Upper lobe of left lung (tissue), 6 donors: Measurements from ENCODE around the gene ASNSD1. TPM values are rescaled to one million over a fixed set of nuclear protein-coding genes. Genes with fewer than 3 reads are reported as not detected.

Experiments used
- ATAC-seq, 2 donors: fragments of 200-7000 bp; cut with Tn5 transposase; one replicate each; pipeline ENCODE4 v1.9.1; 2022; ENCODE audit warnings: mild to moderate bottlenecking in 2 of 2, moderate library complexity in 2 of 2; ENCODE audit not compliant: low FRiP score in 2 of 2
- DNase-seq, 2 donors: peaks; one replicate each; pipeline ENCODE4 v3.0.0-alpha.2; 2019 to 2020
- H3K27ac ChIP-seq, 4 donors: fragments of 200-600 bp; sonication (generic); one replicate each; pipeline ENCODE4 v1.5.1; 2016 to 2019
- H3K27me3 ChIP-seq, 4 donors: fragments of 200-600 bp; sonication (generic); one replicate each; pipeline ENCODE4 v1.5.1; 2017 to 2019
- H3K36me3 ChIP-seq, 4 donors: fragments of 200-600 bp; sonication (generic); one replicate each; pipeline ENCODE4 v1.5.1; 2016 to 2019
- H3K4me1 ChIP-seq, 4 donors: fragments of 200-600 bp; sonication (generic); one replicate each; pipeline ENCODE4 v1.5.1; 2018 to 2019
- H3K4me3 ChIP-seq, 4 donors: fragments of 200-600 bp; sonication (generic); one replicate each; pipeline ENCODE4 v1.5.1; 2017 to 2019; ENCODE audit warnings: mild to moderate bottlenecking in 2 of 4, moderate library complexity in 1 of 4
- H3K9me3 ChIP-seq, 4 donors: fragments of 200-600 bp; sonication (generic); one replicate each; pipeline ENCODE4 v1.5.1; 2018 to 2019
- EP300 ChIP-seq, 4 donors: sonication (generic); formaldehyde crosslinking; IDR thresholded peaks; one replicate each; pipeline ENCODE4 v1.5.1; 2017; ENCODE audit warnings: antibody characterized with exemption in 4 of 4, control low read depth in 2 of 4
- POLR2A ChIP-seq, 4 donors: fragments of 450-650 bp; IDR thresholded peaks; one replicate each; pipeline ENCODE4 v1.5.1; 2016 to 2017; ENCODE audit warnings: antibody characterized with exemption in 4 of 4, mild to moderate bottlenecking in 2 of 4
- POLR2AphosphoS5 ChIP-seq, 2 donors: sonication (generic); formaldehyde crosslinking; IDR thresholded peaks; one replicate each; pipeline ENCODE4 v1.5.1; 2017; ENCODE audit warnings: antibody characterized with exemption in 2 of 2
- WGBS, 2 donors: methylation state at CpG; one replicate each; pipeline ENCODE4 v1.1.5; 2017 to 2018; 5-methylcytosine and 5-hydroxymethylcytosine counted together
- total RNA-seq, 6 donors: library from RNA; depleted of rRNA in 4 of 6; stranded (reverse); fragments of >200 nt in 4 of 6; gene quantifications; one replicate each; pipeline versions ENCODE4 v1.1.0 to v1.2.1, GENCODE V29; 2016 to 2021
- TF ChIP-seq, protein P1 (sequence below), 6 experiments: fragments of 450-650 bp in 4 of 6; fragments of 200-600 bp in 2 of 6; sonication (generic) in 2 of 6; IDR thresholded peaks; one replicate each; pipeline ENCODE4 v1.5.1; 2016 to 2019; ENCODE audit warnings: antibody characterized with exemption in 6 of 6
- donor health status: DM: no; HTN: no; CAD: no; lungs with moderate emphysema.
- donor health status: DM: no; HTN: yes; CAD: no; lungs with severe emphysema.

The ASNSD1 gene
- total RNA-seq, 6 donors from 2014 or later, result 29.5 to 49.6 (median 34.3) TPM

DNA sequence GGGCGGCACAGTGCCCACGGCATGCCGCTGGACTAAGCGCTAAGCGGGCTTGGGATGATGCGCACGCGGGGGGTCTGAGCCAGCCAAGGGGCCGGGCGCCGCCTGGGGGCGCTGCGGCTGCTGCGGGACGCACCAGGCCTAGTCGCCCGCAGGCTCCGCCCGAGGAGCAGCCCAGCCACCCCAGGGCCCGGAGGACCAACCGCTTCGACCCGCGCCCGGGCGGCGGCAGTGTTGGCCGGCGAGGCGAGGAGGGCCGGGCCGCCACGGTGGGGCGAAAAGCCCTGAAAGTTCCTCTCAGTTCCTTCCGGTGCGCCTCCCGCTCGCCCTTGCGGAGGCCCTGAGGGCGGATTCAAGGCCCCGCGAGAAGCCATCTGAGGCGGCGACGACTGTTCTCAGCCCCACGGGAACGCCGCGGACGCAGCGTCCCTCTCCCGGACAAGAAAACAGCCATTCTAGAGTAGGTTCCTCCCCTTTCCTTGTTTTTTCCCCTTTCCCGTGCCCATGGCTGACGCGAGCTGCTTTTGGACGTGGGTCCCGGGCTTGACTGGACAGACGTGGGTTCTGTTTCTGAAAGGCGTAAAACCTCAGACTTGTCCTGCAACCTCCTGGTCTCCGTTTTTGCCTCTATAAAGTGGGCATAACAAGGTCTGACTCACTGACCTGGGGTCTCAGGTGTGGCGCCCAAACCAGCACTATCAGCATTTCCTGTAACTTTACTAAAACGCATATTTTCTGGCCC lies 13.3 kb downstream of the ASNSD1 start, which contains the start of gene ANKAR:
Gene ANKAR, plus strand, starts transcription at position 297 of the 739 bp plus-strand sequence. CDS start 1,821 bp downstream, outside the sequence.
- H3K4me3 ChIP-seq, result peak within 1 kb of the TSS; percentile 32 to 65 (median 56)
- no peaks in the 10 kb centered on the region for H3K9me3 ChIP-seq
- TF ChIP-seq EP300 (IDR thresholded peaks at IDR 0.05) (no peak), POLR2A (IDR thresholded peaks at IDR 0.05) (peak in 2 of 4 donors; percentile 72 to 81), POLR2AphosphoS5 (IDR thresholded peaks at IDR 0.05) (peak; percentile 61 to 63)
- TF ChIP-seq, protein P1, sequence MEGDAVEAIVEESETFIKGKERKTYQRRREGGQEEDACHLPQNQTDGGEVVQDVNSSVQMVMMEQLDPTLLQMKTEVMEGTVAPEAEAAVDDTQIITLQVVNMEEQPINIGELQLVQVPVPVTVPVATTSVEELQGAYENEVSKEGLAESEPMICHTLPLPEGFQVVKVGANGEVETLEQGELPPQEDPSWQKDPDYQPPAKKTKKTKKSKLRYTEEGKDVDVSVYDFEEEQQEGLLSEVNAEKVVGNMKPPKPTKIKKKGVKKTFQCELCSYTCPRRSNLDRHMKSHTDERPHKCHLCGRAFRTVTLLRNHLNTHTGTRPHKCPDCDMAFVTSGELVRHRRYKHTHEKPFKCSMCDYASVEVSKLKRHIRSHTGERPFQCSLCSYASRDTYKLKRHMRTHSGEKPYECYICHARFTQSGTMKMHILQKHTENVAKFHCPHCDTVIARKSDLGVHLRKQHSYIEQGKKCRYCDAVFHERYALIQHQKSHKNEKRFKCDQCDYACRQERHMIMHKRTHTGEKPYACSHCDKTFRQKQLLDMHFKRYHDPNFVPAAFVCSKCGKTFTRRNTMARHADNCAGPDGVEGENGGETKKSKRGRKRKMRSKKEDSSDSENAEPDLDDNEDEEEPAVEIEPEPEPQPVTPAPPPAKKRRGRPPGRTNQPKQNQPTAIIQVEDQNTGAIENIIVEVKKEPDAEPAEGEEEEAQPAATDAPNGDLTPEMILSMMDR (IDR thresholded peaks at IDR 0.05), result peak; percentile 84 to 96 (median 92)
- no peaks in the 10 kb centered on the region for H3K27me3 ChIP-seq
- WGBS, 2 donors, result 1% methylated on average over 21 to 39 of the region's 62 CpGs
- peaks cover 0 to 20% (median 10%) of the 10 kb centered on the region in 4 donors for H3K36me3 ChIP-seq
- H3K27ac ChIP-seq, result peak within 1 kb of the TSS; percentile 91 to 98 (median 96)
- peak; percentile 99 to 100 for ATAC-seq
- peaks cover 6 to 16% (median 10%) of the 10 kb centered on the region in 4 donors for H3K4me1 ChIP-seq
- DNase-seq, result peak; percentile 93 to 99

DNA sequence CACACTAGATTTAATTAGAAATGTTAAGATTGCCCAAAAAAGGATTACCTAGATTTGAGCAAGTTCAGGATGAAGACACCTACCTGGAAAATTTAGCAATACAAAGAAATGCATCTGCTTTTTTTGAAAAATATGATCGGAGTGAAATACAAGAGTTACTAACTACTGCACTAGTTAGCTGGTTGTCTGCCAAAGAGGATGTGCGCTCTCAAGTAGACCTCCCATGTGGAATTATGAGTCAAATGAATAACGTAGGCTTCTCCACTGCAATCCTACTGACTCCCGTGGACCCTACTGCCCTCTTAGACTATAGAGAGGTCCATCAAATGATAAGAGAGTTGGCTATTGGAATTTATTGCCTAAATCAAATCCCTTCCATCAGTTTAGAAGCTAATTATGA lies 15.2 kb downstream of the ASNSD1 start:
- TF ChIP-seq, protein P1 (IDR thresholded peaks at IDR 0.05), result no peak
- no peaks in the 10 kb centered on the region for H3K9me3 ChIP-seq
- WGBS, 2 donors, result 89 to 90% methylated on average over 4 of the region's 4 CpGs
- peaks cover 0 to 10% (median 1%) of the 10 kb centered on the region in 4 donors for H3K36me3 ChIP-seq
- no peaks in the 10 kb centered on the region for H3K27me3 ChIP-seq
- H3K27ac ChIP-seq, result no peak overlapping the region
- no peak overlapping the region for H3K4me3 ChIP-seq
- ATAC-seq (no peak), DNase-seq (no peak)
- H3K4me1 ChIP-seq, result peaks cover 6 to 16% (median 10%) of the 10 kb centered on the region in 4 donors

DNA sequence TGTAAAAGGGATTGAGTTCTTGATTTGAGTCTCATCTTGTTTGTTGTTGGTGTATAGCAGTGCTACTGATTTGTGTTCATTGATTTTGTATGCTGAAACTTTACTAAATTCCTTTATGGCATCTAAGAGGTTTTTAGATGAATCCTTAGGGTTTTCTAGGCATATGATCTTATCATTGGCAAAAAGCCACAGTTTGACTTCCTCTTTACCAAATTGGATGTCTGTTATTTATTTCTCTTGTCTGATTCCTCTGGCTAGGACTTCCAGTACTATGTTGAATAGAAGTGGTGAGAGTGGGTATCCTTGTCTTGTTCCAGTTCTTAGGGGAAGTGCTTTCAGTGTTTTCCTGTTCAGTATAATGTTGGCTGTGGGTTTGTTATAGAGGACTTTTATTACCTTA lies 18.0 kb downstream of the ASNSD1 start:
- ATAC-seq (no peak), DNase-seq (no peak)
- no peak for TF ChIP-seq POLR2AphosphoS5 (IDR thresholded peaks at IDR 0.05)
- TF ChIP-seq, protein P1 (IDR thresholded peaks at IDR 0.05), result no peak
- no peak for TF ChIP-seq EP300 (IDR thresholded peaks at IDR 0.05)
- TF ChIP-seq POLR2A (IDR thresholded peaks at IDR 0.05), result no peak
- no peak overlapping the region for H3K27ac ChIP-seq
- H3K4me3 ChIP-seq, result no peak overlapping the region
- no peaks in the 10 kb centered on the region for H3K27me3 ChIP-seq
- peaks cover under 1 to 9% (median 7%) of the 10 kb centered on the region in 4 donors for H3K4me1 ChIP-seq
- H3K9me3 ChIP-seq, result no peaks in the 10 kb centered on the region
- no peaks in the 10 kb centered on the region for H3K36me3 ChIP-seq

DNA sequence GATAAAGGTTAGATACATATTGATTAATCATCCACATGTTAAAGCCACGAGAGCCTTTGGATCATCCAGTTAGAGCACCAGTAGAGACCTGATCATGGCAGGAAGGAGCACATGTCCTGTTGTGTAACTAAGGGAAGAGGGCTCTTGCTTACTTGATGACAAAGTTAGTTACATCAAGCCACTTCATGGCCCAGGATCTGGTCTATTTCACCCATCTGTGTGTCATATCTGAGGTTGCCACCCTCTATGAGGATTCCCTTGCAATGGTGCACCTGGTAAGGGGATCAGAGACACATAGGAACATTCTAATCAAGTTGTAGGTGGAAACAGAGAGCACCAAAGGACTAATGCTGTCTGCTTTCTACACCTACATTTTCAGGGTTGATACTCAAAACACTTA lies 19.9 kb downstream of the ASNSD1 start:
- peaks cover 0 to 8% (median 2%) of the 10 kb centered on the region in 4 donors for H3K4me1 ChIP-seq
- H3K36me3 ChIP-seq, result no peaks in the 10 kb centered on the region
- no peaks in the 10 kb centered on the region for H3K27me3 ChIP-seq
- TF ChIP-seq POLR2AphosphoS5 (IDR thresholded peaks at IDR 0.05), result no peak
- no peak for TF ChIP-seq EP300 (IDR thresholded peaks at IDR 0.05)
- no peak for TF ChIP-seq POLR2A (IDR thresholded peaks at IDR 0.05)
- TF ChIP-seq, protein P1 (IDR thresholded peaks at IDR 0.05), result no peak
- WGBS, 2 donors, result 71 to 93% methylated on average over 1 of the region's 1 CpG
- no peak overlapping the region for H3K4me3 ChIP-seq
- no peak for ATAC-seq
- no peaks in the 10 kb centered on the region for H3K9me3 ChIP-seq
- no peak overlapping the region for H3K27ac ChIP-seq
- DNase-seq, result no peak

DNA sequence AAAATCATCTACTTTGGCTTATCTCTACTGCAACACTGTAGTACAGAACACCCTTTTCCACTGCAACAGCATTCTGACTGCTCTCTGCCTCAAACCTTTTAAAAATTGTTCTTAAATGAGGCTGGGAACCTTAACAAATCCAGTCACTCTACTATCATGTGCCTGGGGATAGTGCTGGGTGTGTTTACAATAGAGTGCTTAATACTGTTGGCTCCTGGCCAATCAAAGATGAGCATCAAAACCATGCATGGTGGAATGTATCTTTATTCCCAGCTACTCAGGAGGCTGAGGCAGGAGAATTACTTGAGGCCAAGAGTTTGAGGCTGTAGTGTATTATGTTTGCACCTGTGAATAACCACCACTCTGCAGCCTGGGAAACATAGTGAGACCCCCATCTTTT lies 20.6 kb downstream of the ASNSD1 start:
- H3K27me3 ChIP-seq, result no peaks in the 10 kb centered on the region
- no peak for ATAC-seq
- no peak overlapping the region for H3K4me3 ChIP-seq
- H3K36me3 ChIP-seq, result no peaks in the 10 kb centered on the region
- H3K4me1 ChIP-seq, result peaks cover 0 to 8% (median 2%) of the 10 kb centered on the region in 4 donors
- no peaks in the 10 kb centered on the region for H3K9me3 ChIP-seq
- no peak for DNase-seq
- no peak overlapping the region for H3K27ac ChIP-seq
- TF ChIP-seq EP300 (IDR thresholded peaks at IDR 0.05) (no peak), POLR2AphosphoS5 (IDR thresholded peaks at IDR 0.05) (no peak), POLR2A (IDR thresholded peaks at IDR 0.05) (no peak)
- TF ChIP-seq, protein P1 (IDR thresholded peaks at IDR 0.05), result no peak
